ENCODE data around the gene NUDT21.
A peak's percentile ranks its signal among the peaks of the same experiment; 100 is the strongest.
"Not testable (repeated sequence)": the region's sequence is repeated elsewhere in the genome, so short reads cannot be mapped to it uniquely, and the experiment has no call there.

NUDT21 gene

GRCh38 chr16:56450986-56451752 lies at the start of gene NUDT21, which contains the start of gene OGFOD1:
Gene NUDT21 (minus strand): TSS chr16:56451332. CDS start chr16:56451202, 130 bp downstream.
Gene OGFOD1 (plus strand): TSS chr16:56451554. CDS start chr16:56451613, 59 bp downstream.
- DNase-seq, result peak; percentile 96 to 97 (median 96)

- no peak for DNase-seq
Measured at GRCh38 chr16:56493815-56494214, 42.7 kb upstream of the NUDT21 start.

GRCh38 chr16:56493126-56493525 lies 42.0 kb upstream of the NUDT21 start:
- no peak for DNase-seq

GRCh38 chr16:56491657-56492261 lies 40.6 kb upstream of the NUDT21 start:
- no peak for DNase-seq

GRCh38 chr16:56488868-56489267 lies 37.7 kb upstream of the NUDT21 start:
- DNase-seq, result not testable (repeated sequence)

GRCh38 chr16:56488035-56488434 lies 36.9 kb upstream of the NUDT21 start:
- DNase-seq, result no peak

GRCh38 chr16:56483394-56483793 lies 32.3 kb upstream of the NUDT21 start:
- DNase-seq, result no peak

- no peak for DNase-seq
Measured at GRCh38 chr16:56482683-56483236, 31.6 kb upstream of the NUDT21 start.

- no peak for DNase-seq
Measured at GRCh38 chr16:56481468-56482122, 30.5 kb upstream of the NUDT21 start.

GRCh38 chr16:56480776-56481467 lies 29.8 kb upstream of the NUDT21 start:
- DNase-seq, result peak; percentile 3 to 42 (median 40)

- DNase-seq, result no peak
Measured at GRCh38 chr16:56479469-56479868, 28.3 kb upstream of the NUDT21 start.

GRCh38 chr16:56478281-56479049 lies 27.3 kb upstream of the NUDT21 start:
- DNase-seq, result peak; percentile 12 to 59 (median 53)

GRCh38 chr16:56477096-56477878 lies 26.2 kb upstream of the NUDT21 start:
- DNase-seq, result peak; percentile 60 to 74 (median 68)

- no peak for DNase-seq
Measured at GRCh38 chr16:56475201-56475600, 24.1 kb upstream of the NUDT21 start.

GRCh38 chr16:56470666-56471065 lies 19.5 kb upstream of the NUDT21 start:
- no peak for DNase-seq

GRCh38 chr16:56470232-56470631 lies 19.1 kb upstream of the NUDT21 start:
- no peak for DNase-seq

GRCh38 chr16:56469748-56470147 lies 18.6 kb upstream of the NUDT21 start:
- DNase-seq, result no peak

- DNase-seq, result no peak
Measured at GRCh38 chr16:56468800-56469199, 17.7 kb upstream of the NUDT21 start.

GRCh38 chr16:56466344-56466743 lies 15.2 kb upstream of the NUDT21 start:
- DNase-seq, result no peak

GRCh38 chr16:56463153-56463552 lies 12.0 kb upstream of the NUDT21 start:
- DNase-seq, result no peak

Data from suppressor macrophage treated with lipopolysaccharide for 1 hour (primary cell).